ENCODE data around the gene CPEB4.

DNA sequence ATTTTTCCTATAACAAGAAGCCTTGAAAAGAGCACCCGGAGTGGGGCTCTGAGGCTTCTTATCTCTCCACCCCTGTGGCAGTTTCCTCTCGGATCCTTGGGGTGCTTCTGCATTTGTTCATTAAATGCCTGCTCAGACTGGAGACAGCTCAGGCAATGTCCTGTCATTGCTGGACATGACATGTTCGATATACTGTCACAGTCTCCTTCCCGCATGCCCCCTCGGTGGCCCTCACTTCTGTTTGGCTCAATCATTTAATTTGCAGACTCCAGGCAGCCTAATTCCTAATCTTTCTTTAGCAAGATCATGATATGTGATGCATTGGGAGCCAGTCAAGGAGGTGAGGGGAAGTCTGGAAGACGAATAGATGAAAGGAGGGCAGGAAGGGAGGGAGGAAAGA, 37.5 kb upstream of the CPEB4 start:
- TF ChIP-seq CTCF (IDR thresholded peaks at IDR 0.05) (no peak), ZFX (IDR thresholded peaks at IDR 0.05; ENCODE audit: borderline replicate concordance) (no peak)
